ENCODE measurements around the gene TRAF3.
"Not testable (repeated sequence)": the region's sequence is repeated elsewhere in the genome, so short reads cannot be mapped to it uniquely, and the experiment has no call there.

Gene TRAF3

DNA sequence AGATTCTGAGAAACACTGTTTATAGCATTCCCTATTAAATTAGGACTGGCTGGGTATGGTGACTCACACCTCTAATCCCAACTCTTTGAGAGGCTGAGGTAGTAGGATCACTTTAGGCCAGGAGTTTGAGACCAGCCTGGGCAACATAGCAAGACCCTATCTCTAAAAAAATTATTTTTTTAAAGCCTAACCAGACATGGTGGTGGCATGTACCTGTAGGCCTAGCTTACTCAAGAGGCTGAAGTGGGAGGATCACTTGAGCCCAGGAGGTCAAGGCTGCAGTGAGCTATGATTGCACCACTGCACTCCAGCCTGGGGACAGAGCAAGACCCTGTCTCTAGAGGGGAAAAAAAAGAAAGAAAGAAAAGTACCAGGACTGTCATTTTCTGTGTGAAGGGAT, 119.5 kb downstream of the TRAF3 start:
- DNase-seq: not testable (repeated sequence)

DNA sequence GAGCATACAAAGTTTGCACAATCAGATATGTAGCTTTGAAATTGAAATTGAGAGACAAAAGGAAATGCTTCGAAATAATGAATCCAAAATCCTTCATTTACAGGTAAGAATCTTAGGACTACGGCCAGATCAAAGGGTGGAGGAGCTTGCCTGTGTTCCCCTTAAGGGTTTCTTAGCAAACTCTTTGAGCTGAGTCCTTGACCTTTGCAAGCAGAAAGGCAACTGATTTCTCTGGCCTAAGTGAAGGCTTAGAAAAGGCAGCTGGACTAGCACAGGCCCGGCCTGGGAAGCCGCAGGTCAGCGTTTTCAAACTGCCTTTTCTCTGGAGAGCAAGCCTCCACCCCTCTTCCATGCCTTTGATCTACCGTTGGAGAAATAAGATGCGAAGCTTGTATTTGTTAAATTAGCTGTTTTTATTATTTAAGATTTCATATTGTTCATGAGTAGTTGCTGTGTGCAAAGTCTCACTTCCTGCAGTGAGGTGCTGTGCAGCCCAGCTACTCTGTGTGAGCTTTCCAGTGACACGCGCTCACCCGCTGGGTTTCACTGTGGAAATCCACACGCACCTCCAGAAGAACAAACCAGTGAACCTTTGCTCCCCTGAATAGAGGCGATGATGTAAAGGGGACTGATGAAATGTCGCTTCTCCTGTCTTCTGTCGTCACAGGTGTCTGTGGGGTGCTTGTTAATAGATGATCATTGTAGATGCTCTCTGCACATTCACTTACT, 120.2 kb downstream of the TRAF3 start:
- no peak for DNase-seq

DNA sequence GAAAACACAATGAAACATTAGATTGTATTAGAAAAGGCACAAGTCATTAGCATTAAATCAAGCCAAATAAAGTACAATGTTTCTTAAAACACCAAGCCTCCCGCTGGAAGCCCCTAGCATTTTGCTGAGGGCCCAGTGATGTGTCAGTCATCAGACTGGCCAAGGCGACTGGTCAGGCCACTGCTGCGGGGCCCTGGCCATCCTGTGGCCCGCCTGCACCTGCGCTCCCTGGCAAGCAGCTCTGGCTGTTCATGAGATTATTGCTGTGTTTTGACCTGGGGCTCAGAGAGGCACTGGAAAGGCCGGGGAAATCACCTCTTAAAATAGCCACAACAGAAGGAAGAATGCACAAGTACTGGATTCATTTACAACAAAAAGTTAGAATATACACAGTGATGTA, 121.0 kb downstream of the TRAF3 start:
- DNase-seq: no peak

DNA sequence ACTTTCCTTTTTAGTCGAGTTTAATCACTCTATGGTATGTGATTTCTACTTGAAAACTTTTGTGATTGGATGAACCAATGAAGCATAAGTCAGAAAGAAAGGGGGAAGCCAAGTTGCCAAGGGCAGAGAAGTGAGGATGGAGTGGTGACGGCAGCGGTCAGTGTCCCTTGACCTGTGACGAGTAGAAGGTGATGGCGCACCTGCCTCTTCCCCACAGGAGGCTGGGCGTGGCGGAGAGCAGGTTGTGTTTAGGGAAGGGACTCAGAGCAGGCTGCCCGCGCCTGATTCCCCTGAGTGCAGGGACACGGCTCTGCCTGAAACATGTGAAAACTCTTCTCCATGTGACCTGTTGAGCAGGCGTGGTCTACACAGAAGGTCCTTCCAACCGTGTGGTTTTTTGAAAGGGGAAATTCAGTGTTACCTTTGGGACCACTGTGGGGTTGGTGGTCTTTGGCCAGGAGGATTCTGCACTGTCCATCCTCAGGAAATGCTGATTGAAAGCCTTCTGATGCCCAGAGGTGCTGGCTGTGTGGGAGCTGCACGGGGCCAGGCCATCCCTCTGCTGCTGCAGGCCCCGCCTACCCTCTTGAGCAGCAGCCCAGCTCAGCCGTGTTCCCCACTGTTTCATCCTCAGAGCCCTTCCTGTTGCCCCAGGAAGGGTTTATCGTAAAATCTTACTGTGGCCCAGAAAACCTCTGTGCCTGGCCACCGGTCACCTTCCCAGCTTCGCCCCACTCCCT, 121.7 kb downstream of the TRAF3 start:
- DNase-seq: no peak

DNA sequence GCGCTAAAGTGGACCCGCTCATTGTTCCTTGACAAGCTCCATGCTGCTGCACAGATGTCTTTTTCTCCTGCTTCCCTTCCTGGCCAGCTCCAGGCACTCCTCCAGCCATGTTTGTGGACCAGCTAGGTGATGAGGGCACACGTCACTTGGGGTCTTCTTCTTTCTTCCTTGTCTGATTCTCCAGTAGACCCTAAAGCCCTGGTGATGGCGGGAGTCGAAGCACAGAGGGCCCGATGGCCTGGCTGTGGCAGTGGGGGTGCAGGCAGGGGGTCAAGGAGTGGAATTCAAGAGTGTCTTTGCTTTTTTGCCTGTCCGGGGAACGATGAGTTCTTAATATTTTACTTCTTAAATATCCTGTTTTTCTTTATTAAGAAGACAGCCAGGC, 122.3 kb downstream of the TRAF3 start:
- DNase-seq: no peak

DNA sequence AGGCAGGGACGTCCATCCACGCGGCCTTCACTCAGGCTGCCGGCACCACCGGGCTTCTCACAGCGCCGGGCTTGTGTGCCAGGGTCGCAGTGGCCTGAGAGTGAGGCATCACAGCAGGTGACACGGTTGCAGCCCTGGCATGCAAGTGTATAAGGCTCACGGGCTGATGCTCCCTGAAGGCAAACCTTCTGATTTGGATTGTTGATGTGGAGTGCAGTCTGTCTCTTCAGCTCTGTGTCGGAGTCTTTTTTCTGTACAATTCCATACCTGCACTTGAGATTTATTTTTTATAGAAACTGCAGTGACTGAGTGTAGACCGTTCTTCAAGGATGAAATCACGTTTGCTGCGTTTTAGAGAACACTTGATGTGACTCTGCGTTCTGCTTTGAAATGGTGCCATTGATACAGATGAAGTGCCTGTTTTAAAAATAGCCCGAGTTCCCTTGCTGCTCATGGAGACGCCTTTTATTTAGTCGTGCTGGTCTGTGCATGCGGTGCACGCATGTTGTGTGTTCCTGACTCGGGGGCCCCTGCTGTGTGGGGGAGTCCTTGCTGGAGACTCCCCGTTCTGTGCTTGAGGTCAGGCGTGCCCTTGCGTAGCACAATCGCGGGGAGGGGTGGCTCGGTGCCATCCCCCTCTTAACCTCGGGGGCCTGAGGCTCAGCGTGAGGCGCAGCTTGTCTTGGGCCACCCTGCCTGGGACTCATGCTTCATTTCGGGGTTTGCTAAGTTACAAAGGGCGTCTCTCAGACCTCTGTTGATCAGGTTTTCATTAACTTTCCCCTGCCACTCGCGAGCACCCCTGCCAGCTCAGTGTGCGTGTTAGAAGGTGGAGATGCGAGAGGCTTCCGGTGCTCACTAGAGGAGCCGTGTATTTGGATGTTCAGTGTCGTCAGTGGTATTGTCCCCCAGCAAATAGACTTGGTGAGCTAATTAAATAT, 123.7 kb downstream of the TRAF3 start:
- no peak for DNase-seq

DNA sequence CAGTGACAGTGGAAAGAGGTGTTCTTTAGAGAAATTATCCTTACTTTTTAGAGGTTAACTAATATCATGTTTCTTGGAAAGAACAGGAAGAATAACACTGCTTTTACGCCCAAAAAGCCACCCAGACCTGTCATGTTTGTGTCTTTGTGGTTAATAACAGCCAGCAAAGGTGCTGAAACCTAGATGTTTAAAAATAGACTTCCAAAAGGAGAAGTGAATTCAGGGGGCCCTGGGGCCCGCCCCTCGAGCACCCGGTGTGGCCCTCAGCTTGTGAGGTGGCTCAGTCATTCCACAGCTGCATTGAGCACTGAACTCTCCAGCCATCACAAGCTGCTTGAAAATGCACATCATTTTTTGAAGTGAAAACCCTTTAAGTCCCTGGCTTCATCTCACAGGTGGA, 124.4 kb downstream of the TRAF3 start:
- no peak for DNase-seq

DNA sequence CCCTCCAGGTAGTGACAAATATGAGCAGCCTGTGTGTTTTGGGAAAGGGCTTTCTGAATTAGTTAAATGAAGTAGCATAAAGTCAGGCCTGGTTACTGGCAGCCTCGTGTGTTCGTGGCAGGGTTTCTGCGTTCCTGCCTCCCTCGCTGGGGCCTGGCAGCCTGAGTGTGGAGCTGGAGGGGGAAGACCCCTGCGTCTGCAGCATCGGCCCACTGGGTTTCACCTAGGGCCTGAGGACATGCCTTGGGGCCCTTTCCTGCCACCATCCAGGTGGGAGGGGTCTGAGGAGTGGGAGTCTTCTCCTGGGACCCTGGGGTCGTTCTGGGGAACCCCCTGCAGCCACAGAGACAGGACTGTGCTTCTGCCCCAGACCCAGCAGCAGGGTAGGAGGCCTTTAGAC, 124.8 kb downstream of the TRAF3 start:
- DNase-seq: no peak

DNA sequence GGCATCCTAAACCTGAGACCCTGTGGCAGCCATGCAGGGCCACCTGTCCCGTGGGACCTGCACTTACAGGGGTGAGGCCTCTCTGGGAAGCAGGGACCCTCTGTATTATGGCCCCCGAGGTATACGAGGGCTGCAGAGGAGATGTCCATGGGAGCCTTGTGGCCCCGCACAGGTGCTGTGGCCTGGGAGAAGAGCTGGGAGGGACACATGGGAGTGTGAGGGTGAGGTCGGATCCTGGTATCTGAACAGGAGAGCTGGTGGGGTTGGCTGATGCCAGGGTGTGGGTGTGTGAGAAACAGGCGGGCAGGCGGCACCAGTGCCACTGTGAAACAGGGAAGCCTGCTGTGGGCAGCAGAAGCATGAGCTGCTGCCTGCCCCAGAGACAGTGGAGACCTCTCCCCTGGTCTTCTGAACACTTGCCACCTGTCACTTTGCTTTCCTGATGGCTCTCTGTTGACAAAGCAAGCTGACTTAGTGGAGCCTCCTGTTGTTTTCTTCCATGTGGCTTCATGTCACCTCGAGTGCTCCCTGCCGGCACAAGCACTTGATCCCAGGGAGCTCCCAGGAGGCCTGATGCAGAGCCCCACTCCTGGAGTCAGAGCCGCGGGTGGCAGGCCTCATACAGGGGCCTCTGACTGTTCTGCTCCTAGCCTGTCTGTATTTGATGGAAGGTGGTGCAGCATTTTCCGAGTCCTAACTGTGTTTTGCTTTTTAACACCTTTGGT, 125.4 kb downstream of the TRAF3 start:
- DNase-seq: no peak

DNA sequence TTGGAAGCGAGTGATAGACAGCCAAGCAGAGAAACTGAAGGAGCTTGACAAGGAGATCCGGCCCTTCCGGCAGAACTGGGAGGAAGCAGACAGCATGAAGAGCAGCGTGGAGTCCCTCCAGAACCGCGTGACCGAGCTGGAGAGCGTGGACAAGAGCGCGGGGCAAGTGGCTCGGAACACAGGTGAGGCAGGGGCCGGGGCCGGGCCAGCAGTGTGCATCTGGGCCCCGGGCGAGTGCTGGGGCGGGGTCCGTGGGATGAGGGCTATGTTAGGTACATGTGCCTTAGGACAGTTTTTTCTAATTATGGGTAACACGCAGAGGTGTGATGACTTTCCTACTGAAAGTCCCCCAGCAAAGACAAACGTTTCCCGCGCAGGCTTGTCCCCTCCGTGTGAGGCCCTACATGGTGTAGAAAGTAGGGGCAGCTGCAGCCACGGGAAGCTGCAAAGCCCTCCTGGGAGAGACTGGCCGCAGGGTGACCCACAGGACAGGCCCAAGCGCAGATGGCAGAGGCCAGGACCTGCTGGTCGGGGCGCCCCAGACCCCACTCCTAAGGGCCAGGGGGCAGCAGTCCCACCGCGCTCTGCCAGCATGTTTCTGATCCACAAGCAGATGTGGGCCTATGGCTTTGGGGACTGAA, 126.1 kb downstream of the TRAF3 start:
- DNase-seq: no peak

DNA sequence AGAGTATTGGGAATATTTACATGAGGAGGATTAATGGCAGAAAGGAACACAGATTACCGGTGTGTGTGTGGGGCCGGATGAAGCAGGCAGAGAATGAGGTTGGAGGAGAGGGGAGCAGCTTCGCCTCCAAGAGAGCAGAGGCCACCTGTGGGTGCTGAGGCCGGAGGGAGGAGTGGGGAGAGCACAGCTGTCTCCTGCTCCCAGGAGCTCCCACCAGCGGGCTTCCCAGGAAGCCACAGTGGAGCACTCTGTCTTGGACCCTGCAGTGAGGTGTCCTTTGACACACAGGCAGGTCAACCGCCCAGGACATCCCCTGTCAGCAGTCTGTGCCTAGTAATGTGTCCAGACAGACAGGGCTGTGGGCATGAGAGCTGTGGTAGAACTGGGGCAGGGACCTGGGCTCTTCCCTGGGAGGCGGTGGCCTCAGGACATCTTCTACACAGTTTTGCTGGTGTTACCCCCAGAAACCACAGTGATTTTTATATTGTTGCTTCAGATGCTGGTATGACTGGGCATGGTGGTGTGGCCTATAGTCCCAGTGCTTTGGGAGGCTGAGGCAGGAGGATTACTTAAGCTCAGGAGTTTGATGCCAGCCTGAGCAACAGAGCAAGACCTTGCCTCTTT, 126.8 kb downstream of the TRAF3 start:
- no peak for DNase-seq

DNA sequence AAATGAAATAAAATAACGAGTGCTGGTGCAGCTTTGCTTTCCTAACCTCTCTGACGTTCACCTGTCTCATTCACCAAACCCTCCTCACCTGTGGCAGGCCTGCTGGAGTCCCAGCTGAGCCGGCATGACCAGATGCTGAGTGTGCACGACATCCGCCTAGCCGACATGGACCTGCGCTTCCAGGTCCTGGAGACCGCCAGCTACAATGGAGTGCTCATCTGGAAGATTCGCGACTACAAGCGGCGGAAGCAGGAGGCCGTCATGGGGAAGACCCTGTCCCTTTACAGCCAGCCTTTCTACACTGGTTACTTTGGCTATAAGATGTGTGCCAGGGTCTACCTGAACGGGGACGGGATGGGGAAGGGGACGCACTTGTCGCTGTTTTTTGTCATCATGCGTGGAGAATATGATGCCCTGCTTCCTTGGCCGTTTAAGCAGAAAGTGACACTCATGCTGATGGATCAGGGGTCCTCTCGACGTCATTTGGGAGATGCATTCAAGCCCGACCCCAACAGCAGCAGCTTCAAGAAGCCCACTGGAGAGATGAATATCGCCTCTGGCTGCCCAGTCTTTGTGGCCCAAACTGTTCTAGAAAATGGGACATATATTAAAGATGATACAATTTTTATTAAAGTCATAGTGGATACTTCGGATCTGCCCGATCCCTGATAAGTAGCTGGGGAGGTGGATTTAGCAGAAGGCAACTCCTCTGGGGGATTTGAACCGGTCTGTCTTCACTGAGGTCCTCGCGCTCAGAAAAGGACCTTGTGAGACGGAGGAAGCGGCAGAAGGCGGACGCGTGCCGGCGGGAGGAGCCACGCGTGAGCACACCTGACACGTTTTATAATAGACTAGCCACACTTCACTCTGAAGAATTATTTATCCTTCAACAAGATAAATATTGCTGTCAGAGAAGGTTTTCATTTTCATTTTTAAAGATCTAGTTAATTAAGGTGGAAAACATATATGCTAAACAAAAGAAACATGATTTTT, 128.2 kb downstream of the TRAF3 start:
- DNase-seq: no peak

DNA sequence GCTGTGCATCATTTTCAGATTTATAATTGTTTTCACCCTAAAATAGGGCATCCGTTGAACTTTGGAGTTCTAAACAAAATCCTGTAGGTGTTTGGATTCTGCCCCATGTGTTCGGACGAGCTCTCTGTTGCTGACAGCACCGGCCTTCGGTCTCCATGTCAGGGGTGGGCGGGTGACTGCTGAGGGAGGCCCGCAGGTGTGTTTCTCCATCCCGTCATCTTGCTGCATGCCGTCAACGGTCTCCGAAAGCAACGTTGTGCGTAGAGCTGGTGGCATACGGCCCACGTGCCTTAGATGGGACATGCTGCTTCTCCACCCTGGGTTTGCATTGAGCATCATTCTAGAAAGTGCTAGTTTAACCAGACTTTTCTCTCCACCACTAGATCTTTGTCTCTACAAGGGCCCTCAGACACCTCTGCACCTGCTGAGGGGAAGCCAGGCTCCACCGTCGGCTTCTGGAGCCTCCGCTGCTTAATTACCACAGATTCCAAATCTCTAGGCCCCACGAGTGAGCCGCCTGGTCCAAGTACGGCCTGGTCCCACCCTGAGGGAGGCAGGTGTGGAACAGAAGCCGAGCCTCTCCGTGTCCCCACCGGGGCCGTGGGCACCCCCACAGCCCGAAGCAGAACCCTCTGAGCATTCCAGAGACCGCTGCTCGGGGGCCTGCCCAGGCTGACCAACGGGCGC, 129.5 kb downstream of the TRAF3 start:
- DNase-seq: no peak

DNA sequence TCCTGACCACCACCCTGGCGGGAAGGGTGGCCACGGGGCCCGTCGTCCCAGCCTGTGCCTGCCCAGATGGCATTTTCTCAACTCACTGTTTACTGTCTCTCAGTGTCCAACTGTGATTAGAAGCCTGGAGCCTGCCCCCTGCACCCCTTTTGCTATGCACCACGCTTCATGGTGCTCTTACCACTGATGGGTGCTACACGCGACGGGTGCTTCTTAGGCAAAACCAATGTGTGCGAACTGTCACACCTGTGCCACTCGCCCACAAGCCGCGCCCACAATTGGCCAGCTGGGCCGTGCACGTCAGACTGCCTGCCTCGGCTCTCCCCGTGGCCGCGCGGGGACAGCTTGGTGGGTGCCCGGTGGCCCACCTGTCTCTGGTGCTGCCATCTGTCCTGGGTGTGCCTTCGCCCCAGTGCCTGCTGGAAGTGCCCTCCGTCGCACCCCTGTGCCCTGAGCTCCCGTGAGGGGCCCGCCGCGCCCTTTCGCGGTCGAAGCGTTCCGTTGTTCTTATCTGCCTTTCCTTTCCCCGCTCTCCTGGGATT, 130.1 kb downstream of the TRAF3 start:
- no peak for DNase-seq

DNA sequence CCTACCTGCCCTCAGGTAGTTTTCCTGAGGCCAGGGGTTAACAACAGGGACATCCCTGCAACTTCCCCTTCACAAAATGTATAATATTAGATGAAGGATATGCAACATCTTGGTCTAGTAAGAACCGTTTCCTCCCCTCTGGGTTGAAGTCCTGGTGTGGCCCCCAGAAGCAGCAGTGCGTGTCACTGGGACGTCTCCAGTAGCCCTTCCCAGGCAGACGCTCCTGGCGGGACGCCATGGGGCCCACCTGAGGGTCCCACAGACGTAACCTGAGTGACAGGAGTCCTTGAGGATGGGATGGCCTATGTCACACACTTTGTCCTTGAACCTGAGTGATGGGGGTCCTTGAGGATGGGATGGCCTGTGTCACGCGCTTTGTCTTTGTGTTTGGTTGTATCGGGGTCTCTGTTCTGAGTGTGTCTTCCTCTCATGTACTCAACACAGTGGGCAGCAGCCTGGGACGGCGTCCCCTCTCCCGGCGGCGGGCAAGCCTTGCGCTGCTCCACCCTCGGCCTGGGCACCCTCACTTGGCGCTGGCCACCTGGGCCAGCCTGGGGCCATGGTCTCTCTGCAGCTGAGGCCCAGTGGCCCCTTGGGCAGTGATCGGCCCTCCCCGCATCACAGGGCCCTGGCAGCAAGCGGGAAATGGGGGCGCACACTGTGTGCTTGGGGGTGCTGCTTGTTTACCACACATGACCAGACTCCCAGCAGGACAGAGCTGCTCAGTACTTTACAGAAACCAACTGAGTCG, 130.9 kb downstream of the TRAF3 start:
- no peak for DNase-seq

DNA sequence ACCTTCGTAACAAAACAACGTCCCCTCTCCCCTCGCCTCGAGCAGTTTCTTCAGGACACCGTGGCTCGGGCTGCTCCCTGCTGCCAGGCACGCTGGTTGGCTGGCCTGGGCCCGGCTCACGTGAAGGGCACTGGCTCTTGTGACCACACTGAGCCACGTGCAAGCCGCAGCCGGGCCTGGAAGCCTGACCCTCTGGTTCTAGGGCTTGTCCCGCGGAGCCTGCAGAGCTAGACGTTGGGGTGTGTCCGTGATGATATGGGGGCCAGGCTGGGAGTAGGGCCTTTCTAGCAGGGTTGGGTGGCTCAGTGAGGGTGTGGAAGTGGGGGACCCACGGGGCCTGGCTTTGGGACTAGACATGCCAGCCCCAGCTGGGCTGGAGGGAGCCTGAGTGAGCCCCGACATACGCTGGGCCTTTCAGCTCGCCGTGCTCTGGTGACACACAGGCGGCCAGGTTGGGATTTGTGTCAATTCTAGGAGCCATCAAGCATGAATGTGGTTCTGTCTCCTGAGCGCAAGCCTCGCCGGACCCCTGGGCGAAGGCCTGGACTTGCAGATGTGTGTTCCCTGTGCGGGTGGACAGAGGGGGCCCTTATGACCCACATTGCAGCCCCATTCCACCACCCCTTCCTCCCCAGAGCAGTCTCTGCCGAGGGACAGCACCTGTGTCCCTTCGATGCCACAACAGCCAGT, 131.7 kb downstream of the TRAF3 start:
- no peak for DNase-seq

DNA sequence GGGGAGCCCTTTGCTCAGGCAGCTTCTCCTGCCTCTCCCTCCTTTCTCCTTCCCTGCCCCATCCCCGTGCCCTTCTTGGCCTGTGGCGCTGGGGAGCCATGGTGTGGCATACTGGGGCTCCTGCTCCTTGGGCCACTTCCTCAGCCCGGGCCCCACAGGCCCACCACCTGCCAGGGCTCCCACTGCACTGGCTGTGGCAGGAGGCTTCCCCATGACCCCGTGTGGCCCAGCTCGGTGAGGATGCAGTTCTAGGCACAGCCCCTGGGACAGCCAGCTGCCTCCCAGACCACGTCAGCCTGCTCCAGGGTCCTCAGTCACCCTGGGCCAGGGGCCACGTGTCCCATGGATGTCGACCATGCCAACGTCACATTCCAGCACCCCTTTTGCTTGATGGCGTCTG, 132.2 kb downstream of the TRAF3 start:
- DNase-seq: no peak

DNA sequence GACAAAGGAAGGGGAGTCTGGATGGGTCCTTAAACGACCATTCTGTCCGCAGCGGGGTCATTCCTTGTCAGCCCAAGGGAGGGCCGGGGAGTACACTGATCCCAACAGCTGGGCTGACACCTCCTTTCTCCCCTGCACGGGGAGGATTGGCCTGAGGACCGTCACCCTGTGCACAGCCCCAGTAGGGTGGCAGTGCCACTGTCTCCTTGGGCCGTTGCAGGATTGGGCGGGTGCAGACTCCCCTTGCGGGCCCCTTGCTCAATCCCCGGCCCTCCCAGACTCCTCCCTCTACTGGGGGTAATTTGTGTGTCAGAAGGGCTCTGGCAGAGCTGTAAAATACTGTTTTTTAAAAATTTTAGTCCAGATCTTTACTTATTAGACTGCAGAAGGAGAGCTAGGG, 132.7 kb downstream of the TRAF3 start:
- DNase-seq: no peak

Data from stimulated activated CD4-positive, alpha-beta T cell treated with anti-CD3 and anti-CD28 coated beads, Interleukin-15, amount 100 ng/mL, for 24 hours (primary cell).